ENCODE results near the gene ETV3.

DNA sequence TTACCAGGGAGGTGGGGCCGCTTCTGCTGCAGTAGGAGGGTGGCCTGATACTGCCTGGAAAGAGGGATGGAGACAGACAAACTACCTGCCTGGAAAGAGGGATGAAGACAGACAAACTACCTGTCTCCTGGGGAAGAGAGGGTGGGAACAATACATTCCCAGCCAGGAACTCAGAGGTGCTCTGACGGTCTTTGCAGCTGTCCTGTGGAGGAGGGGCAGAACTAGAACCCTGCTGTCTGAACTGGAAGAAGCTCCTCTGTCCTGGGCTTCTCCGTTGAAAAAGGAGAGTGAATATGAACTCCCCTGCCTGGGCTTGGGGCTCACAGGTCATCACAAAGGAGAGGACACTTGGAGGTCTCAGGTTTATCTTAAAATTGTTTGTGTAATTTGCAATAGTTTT is 40.3 kb upstream of the ETV3 start:
- no peak for TF ChIP-seq FOXM1 (IDR thresholded peaks at IDR 0.05; ENCODE audit: borderline replicate concordance)
- no peak for TF ChIP-seq NFRKB (IDR thresholded peaks at IDR 0.05)
- no peak for TF ChIP-seq ZNF384 (IDR thresholded peaks at IDR 0.05)
- TF ChIP-seq SP1 (IDR thresholded peaks at IDR 0.05): no peak
- TF ChIP-seq HDGF (IDR thresholded peaks at IDR 0.05; ENCODE audit: borderline replicate concordance): no peak
- TF ChIP-seq FOXA1 (IDR thresholded peaks at IDR 0.05): no peak
- no peak for TF ChIP-seq FOXK2 (IDR thresholded peaks at IDR 0.05)
- no peak for TF ChIP-seq PKNOX1 (IDR thresholded peaks at IDR 0.05)
- no peak for TF ChIP-seq ARNT (IDR thresholded peaks at IDR 0.05)
- TF ChIP-seq BHLHE40 (IDR thresholded peaks at IDR 0.05; ENCODE audit: borderline replicate concordance): no peak

All from HEK293T (cell line).